GM18520 (cell line): Measurements from ENCODE around the gene SLC25A25.
"Not testable (repeated sequence)": the region's sequence is repeated elsewhere in the genome, so short reads cannot be mapped to it uniquely, and the experiment has no call there.

ENCODE experiments used
- ATAC-seq: cut with Tn5 transposase; IDR thresholded peaks from one replicate; pipeline ENCODE4 v1.9.1; 2021; ENCODE audit not compliant: unreplicated experiment

Gene SLC25A25

GRCh38 chr9:128067645-128068385 lies at the start of gene SLC25A25:
TSS of gene SLC25A25 (plus strand) at chr9:128068232. CDS start at chr9:128068320, 88 bp downstream.
- peak; percentile 53 for ATAC-seq

GRCh38 chr9:128020692-128021091 lies 47.3 kb upstream of the SLC25A25 start:
- no peak for ATAC-seq

DNA sequence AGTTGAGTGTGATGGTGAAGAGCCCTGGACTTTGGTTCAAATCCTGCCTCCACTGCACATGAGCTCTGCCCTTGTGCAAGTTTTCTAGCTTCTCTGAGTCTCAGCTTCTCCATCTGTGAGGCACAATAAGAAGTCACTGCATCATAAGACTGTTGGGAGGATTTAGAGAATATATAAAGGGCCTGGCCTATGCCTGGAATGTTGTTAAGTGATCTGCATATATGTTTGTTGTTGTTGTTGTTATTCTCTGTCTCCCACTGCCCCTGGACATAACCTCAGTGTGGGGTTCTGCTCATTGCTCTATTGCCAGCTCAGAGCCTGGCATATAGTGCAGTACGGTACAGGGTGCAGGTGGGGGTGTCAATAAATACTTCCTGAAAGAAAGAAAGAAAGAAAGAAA lies 46.9 kb upstream of the SLC25A25 start:
- no peak for ATAC-seq

GRCh38 chr9:128022886-128023285 lies 45.1 kb upstream of the SLC25A25 start:
- no peak for ATAC-seq

DNA sequence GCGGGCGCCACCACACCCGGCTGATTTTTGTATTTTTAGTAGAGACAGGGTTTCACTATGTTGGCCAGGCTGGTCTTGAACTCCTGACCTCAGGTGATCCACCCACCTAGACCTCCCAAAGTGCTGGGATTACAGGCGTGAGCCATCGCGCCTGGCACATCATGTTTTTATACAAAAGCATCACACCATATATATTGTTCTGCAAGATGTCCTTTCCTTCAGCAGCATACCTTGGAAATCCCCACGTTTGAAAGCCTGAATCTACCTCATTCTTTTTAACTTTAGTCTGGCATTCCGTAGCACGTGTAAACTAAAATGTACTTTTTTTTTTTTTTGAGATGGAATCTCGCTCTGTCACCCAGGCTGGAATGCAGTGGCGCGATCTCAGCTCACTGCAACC lies 44.4 kb upstream of the SLC25A25 start:
- not testable (repeated sequence) for ATAC-seq

DNA sequence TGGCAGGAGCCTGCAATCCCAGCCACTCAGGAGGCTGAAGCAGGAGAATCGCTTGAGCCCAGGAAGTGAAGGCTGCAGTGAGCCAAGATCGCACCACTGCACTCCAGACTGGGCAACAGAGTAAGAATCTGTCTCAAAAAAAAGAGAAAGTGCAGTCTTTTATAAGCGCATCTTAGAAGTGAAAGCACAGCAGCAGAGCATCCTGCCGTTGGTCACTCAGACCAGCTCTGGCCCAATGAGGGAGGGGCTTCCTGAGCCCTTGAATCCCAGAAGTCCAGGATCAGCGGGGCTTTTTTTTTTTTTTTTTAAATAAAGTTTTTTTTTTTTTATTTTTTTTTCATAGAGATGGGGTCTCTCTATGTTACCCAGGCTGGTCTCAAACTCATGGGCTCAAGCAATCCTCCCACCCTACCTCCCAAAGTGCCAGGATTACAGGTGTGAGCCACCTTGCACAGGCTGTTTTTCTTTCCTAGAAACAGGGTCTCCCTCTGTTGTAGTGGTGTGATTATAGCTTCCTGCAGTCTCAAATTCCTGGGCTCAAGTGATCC lies 43.2 kb upstream of the SLC25A25 start:
- no peak for ATAC-seq

- no peak for ATAC-seq
Measured at GRCh38 chr9:128025736-128026135, 42.3 kb upstream of the SLC25A25 start.

DNA sequence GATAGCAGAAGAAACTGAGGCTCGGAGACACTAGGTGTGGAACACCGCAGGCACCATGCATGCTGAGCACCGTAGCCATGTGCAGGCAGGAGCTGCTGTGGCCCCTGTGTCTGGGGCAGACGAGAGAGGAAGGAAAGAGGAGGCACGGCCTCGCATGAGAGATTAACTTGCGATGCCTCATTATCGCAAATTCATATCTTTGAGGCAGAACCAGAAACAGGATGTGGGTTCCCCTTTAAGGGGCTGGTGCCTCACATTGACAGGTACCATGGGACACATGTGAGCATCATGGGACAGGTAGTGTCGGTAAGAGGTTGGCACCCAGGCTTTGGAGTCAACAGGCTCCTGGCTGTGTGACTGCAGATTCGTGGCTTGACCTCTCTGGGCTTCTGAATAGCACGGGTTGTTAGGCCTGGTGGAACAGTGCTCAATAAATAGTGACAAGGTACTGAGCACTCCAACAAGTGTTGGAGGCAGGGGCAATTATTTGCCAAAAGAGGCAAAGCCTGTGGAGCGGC lies 41.7 kb upstream of the SLC25A25 start:
- peak; percentile 34 for ATAC-seq

GRCh38 chr9:128026773-128027541 lies 41.1 kb upstream of the SLC25A25 start:
- no peak for ATAC-seq

DNA sequence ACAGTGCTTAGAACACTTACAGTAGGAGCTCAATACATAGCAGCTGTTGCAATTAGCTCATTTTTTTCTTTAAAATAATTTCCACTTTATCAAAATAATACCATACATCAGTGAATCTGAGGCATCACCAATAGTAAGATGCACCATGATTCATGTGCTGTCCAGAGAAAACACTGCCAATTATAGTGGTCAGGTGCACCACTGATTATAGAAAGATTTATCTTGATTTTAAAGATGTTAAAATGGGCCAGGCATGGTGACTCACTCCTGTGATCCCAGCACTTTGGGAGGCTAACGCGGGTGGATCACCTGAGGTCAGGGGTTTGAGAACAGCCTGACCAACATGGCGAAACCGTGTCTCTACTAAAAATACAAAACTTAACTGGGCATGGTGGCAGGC lies 40.3 kb upstream of the SLC25A25 start:
- ATAC-seq: no peak

DNA sequence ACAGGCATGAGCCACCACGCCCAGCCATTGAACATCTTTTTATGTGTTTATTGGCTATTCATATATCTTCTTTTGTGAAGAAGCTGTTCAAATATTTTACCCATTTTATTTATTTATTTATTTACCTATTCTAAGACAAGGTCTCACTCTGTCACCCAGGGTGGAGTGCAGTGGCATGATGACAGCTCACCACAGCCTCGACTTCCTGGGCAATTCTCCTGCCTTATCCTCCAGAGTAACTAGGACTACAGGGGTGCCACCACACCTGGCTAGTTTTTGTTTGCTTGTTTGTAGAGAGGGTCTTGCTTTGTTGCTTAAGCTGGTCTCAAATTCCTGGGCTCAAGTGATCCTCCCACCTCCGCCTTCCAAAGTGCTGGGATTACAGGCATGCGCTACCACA lies 34.4 kb upstream of the SLC25A25 start:
- no peak for ATAC-seq

- no peak for ATAC-seq
Measured at GRCh38 chr9:128034821-128035652, 33.0 kb upstream of the SLC25A25 start.

GRCh38 chr9:128036522-128036921 lies 31.5 kb upstream of the SLC25A25 start:
- not testable (repeated sequence) for ATAC-seq

DNA sequence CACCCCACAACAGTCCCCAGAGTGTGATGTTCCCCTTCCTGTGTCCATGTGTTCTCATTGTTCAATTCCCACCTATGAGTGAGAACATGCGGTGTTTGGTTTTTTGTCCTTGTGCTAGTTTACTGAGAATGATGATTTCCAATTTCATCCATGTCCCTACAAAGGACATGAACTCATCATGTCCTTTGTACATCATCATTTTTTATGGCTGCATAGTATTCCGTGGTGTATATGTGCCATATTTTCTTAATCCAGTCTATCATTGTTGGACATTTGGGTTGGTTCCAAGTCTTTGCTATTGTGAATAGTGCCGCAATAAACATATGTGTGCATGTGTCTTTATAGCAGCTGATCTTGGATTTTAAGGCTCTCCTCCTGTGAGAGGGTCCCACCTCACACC lies 27.2 kb upstream of the SLC25A25 start:
- not testable (repeated sequence) for ATAC-seq

DNA sequence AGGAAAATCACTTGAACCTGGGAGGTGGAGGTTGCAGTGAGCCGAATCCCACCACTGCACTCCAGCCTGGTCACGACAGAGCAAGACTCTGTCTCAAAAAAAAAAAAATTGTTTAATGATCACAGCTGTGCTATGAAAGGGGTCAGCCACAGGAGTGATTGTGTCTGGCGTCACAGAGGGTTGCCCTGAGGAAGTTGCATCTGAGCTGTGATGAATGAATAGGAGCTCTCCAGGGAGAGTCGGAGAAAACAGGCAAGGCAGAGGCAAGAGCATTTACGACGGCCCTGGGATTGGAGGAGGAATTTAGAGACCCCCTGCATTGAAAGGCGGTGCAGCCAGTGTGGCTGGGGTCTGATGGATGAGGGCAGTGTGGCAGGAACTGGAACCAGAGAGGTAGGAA lies 26.0 kb upstream of the SLC25A25 start:
- ATAC-seq: no peak

DNA sequence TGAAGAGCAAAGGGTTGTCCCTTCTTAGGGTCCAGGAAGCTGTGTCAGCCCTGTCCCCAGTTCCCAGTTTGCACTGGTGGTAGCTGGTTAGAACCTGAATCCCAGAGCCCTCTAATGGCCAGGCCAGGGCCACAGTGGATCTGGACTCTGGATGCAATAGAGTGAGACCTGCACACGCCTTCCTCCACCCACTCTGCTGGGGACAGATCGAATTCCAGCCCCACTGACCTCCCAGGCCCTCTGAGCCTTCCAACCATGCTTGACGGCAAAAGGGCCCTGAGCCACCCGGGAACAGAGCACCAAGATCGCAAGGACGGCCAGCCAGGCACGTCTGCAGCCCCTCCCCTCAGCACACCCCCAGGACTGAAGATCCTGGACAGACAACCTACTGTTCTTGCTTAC lies 24.6 kb upstream of the SLC25A25 start:
- no peak for ATAC-seq

- not testable (repeated sequence) for ATAC-seq
Measured at GRCh38 chr9:128045409-128045808, 22.6 kb upstream of the SLC25A25 start.

DNA sequence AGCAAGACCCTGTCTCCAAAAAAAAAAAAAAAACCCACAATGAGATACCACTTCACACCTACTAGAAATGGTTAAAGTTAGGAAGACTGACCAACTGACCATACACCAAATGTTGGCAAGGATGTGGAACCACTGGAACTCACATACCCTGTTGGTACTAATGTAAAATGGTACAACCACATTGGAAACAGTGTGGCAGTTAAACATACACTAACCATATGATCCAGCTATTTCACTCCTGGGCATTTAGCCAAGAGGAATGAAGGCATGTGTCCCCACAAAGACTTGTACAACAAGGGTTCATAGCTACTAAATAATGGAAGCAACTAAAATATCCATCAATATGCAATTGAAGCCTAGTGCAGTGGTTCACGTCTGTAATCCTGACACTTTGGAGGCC lies 22.2 kb upstream of the SLC25A25 start:
- no peak for ATAC-seq

GRCh38 chr9:128047231-128047630 lies 20.8 kb upstream of the SLC25A25 start:
- no peak for ATAC-seq

- no peak for ATAC-seq
Measured at GRCh38 chr9:128048663-128049062, 19.4 kb upstream of the SLC25A25 start.

GRCh38 chr9:128049843-128050242 lies 18.2 kb upstream of the SLC25A25 start:
- ATAC-seq: no peak
